Mesothelial cell of epicardium (in vitro differentiated cells): ENCODE measurements around the gene UGT1A9. TPM values are rescaled to one million over a fixed set of nuclear protein-coding genes. Genes with fewer than 3 reads are reported as not detected.
A peak's percentile ranks its signal among the peaks of the same experiment; 100 is the strongest.

Source experiments
- DNase-seq, 2 experiments: peaks; one replicate each; pipeline ENCODE4 v3.0.0; 2021; ENCODE audit warnings: low spot score in 2 of 2; ENCODE audit not compliant: unreplicated experiment in 2 of 2
- H3K27ac Mint-ChIP-seq: 2 replicates; pipeline ENCODE4 v1.8.0; 2021; ENCODE audit warnings: mixed read lengths
- H3K27me3 Mint-ChIP-seq: 2 replicates; pipeline ENCODE4 v1.8.0; 2021; ENCODE audit warnings: low read depth, mixed read lengths
- H3K36me3 Mint-ChIP-seq: 2 replicates; pipeline ENCODE4 v1.8.0; 2021; ENCODE audit warnings: mixed read lengths
- H3K4me1 Mint-ChIP-seq: 2 replicates; pipeline ENCODE4 v1.8.0; 2021; ENCODE audit warnings: mixed read lengths
- H3K4me3 Mint-ChIP-seq: 2 replicates; pipeline ENCODE4 v1.8.0; 2021; ENCODE audit warnings: mild to moderate bottlenecking, moderate library complexity, mixed read lengths
- H3K9me3 Mint-ChIP-seq: 2 replicates; pipeline ENCODE4 v1.8.0; 2021; ENCODE audit warnings: mixed read lengths
- CTCF ChIP-seq: fragments of 200-600 bp; sonication (generic); IDR thresholded peaks from one replicate; pipeline ENCODE4 v1.5.0; 2021; ENCODE audit warnings: antibody characterized with exemption; ENCODE audit not compliant: unreplicated experiment
- total RNA-seq: library from RNA; stranded (reverse); gene quantifications from 3 replicates; pipeline ENCODE4 v1.2.1, GENCODE V29; 2021

The UGT1A9 gene
- total RNA-seq, 1 donor from 2014 or later, result not detected

- no peak for TF ChIP-seq CTCF
- H3K36me3 Mint-ChIP-seq, result peaks cover 3% of the 10 kb centered on the region
- H3K27ac Mint-ChIP-seq, result no peak overlapping the region
- no peaks in the 10 kb centered on the region for H3K4me1 Mint-ChIP-seq
- DNase-seq, result no peak
- H3K9me3 Mint-ChIP-seq, result peaks cover 3% of the 10 kb centered on the region
- H3K4me3 Mint-ChIP-seq, result no peak overlapping the region
- peaks cover 39% of the 10 kb centered on the region for H3K27me3 Mint-ChIP-seq
Measured at GRCh38 chr2:233810385-233810784, 138.7 kb downstream of the UGT1A9 start.

- H3K27ac Mint-ChIP-seq, result no peak overlapping the region
- peak in 1 of 2 experiments; percentile 17 for DNase-seq
- no peak for TF ChIP-seq CTCF
- peaks cover 10% of the 10 kb centered on the region for H3K9me3 Mint-ChIP-seq
- H3K4me1 Mint-ChIP-seq, result peaks cover 3% of the 10 kb centered on the region
- H3K36me3 Mint-ChIP-seq, result peaks cover 3% of the 10 kb centered on the region
- H3K27me3 Mint-ChIP-seq, result peaks cover 34% of the 10 kb centered on the region
- no peak overlapping the region for H3K4me3 Mint-ChIP-seq
Measured at GRCh38 chr2:233811087-233811486, 139.4 kb downstream of the UGT1A9 start.

GRCh38 chr2:233811732-233812131 is 140.0 kb downstream of the UGT1A9 start:
- Mint-ChIP-seq H3K4me1 (peaks cover 10% of the 10 kb centered on the region), H3K9me3 (peaks cover 15% of the 10 kb centered on the region), H3K27me3 (peaks cover 31% of the 10 kb centered on the region), H3K36me3 (peaks cover 3% of the 10 kb centered on the region), H3K4me3 (no peak overlapping the region), H3K27ac (no peak overlapping the region)
- DNase-seq, result peak; percentile 7 to 30
- no peak for TF ChIP-seq CTCF

GRCh38 chr2:233813236-233814055 is 141.7 kb downstream of the UGT1A9 start:
- DNase-seq, result no peak
- TF ChIP-seq CTCF, result no peak
- Mint-ChIP-seq H3K36me3 (peaks cover 3% of the 10 kb centered on the region), H3K4me1 (peaks cover 18% of the 10 kb centered on the region), H3K27ac (no peak overlapping the region), H3K9me3 (peaks cover 15% of the 10 kb centered on the region), H3K27me3 (peaks cover 27% of the 10 kb centered on the region), H3K4me3 (no peak overlapping the region)

GRCh38 chr2:233814056-233814835 is 142.5 kb downstream of the UGT1A9 start:
- H3K9me3 Mint-ChIP-seq, result peaks cover 15% of the 10 kb centered on the region
- H3K4me1 Mint-ChIP-seq, result peaks cover 18% of the 10 kb centered on the region
- peaks cover 3% of the 10 kb centered on the region for H3K36me3 Mint-ChIP-seq
- DNase-seq, result peak in 1 of 2 experiments; percentile 8
- peaks cover 22% of the 10 kb centered on the region for H3K27me3 Mint-ChIP-seq
- no peak overlapping the region for H3K27ac Mint-ChIP-seq
- no peak for TF ChIP-seq CTCF
- no peak overlapping the region for H3K4me3 Mint-ChIP-seq
